Measurements from ENCODE around the gene ZNF784. TPM values are rescaled to one million over a fixed set of nuclear protein-coding genes. Genes with fewer than 3 reads are reported as not detected.

Gene ZNF784
- total and polyA plus RNA-seq, 2 of the 4 experiments (the other 2 are of a cell fraction): 2.5 to 3.7 TPM

GRCh38 chr19:55580628-55581144 lies 43.7 kb downstream of the ZNF784 start, which contains the start of gene ZNF579:
Gene ZNF579 (minus strand): TSS chr19:55580848. CDS start chr19:55579639, 1,209 bp downstream.
- Histone ChIP-seq H3K36me3 (ENCODE audit: control insufficient read depth, insufficient read depth, low read length) (peaks cover 14% of the 10 kb centered on the region), H4K8ac (ENCODE audit: low read depth in 2 of 2, low read length in 2 of 2) (peak within 1 kb of the TSS; percentile 97 to 100), H3K4me3 (ENCODE audit: insufficient read depth, low read depth, low read length) (peak within 1 kb of the TSS; percentile 87), H2AK5ac (ENCODE audit: low read depth, low read length) (peak within 1 kb of the TSS; percentile 92), H3K79me1 (ENCODE audit: low read depth in 1 of 2, low read length in 2 of 2) (peaks cover 8 to 26% of the 10 kb centered on the region in 2 experiments), H3K9ac (ENCODE audit: low read depth, low read length) (peak within 1 kb of the TSS; percentile 98), H2BK15ac (ENCODE audit: low read depth, low read length) (no peak within 1 kb of the TSS; the same call in 2 of the 3 replicates), H2BK120ac (ENCODE audit: low read depth, low read length) (0 out of 2 replicates have a peak within 1 kb of the TSS, but pooled peaks have one; percentile 41), H4K5ac (ENCODE audit: low read depth, low read length) (peak within 1 kb of the TSS; percentile 95), H3K27me3 (ENCODE audit: control insufficient read depth, insufficient read depth, low read length) (no peaks in the 10 kb centered on the region), H3K9me3 (ENCODE audit: control insufficient read depth, insufficient read depth, low read length) (no peaks in the 10 kb centered on the region), H3K56ac (ENCODE audit: extremely low read depth, insufficient read depth, low read length) (peak within 1 kb of the TSS; percentile 96), H3K18ac (ENCODE audit: low read depth, low read length) (peak within 1 kb of the TSS; percentile 80), H3K4me2 (ENCODE audit: low read depth, low read length) (peak within 1 kb of the TSS; percentile 98), H3K9me1 (ENCODE audit: insufficient read depth, low read length) (peaks cover 7% of the 10 kb centered on the region), H2AFZ (replicated peaks; ENCODE audit: low read length, poor library complexity) (peak within 1 kb of the TSS; percentile 96), H3K14ac (replicated peaks; ENCODE audit: low read depth, low read length) (peak within 1 kb of the TSS; percentile 94), H3K4me1 (ENCODE audit: control insufficient read depth, insufficient read depth, low read length) (peaks cover 6% of the 10 kb centered on the region; the same call in 1 of the 2 replicates), H4K20me1 (ENCODE audit: insufficient read depth, low read length) (no peaks in the 10 kb centered on the region; the same call in 1 of the 2 replicates), H2BK5ac (ENCODE audit: low read depth, low read length, poor library complexity, severe bottlenecking) (peak within 1 kb of the TSS; percentile 80), H3K23ac (ENCODE audit: low read depth, low read length) (peak within 1 kb of the TSS; percentile 86), H3K4ac (ENCODE audit: low read depth, low read length) (peak within 1 kb of the TSS; percentile 97), H3K27ac (ENCODE audit: insufficient read depth, low read length) (peak within 1 kb of the TSS; percentile 99), H2BK20ac (ENCODE audit: low read depth, low read length) (no peak within 1 kb of the TSS), H4K91ac (ENCODE audit: insufficient read depth, low read depth, low read length) (peak within 1 kb of the TSS; percentile 88), H2AK9ac (replicated peaks; ENCODE audit: low read depth, low read length, poor library complexity) (peak within 1 kb of the TSS; percentile 97)
- DNase-seq: peak; percentile 91
- CTCF ChIA-PET: no interaction called here
- ATAC-seq (ENCODE audit: low read depth): peak; percentile 86
- POLR2A ChIA-PET (ENCODE audit: unreplicated experiment): interaction anchor here (1.3 kb wide), 1 partner anchor 19 kb away, joined by 8 read pairs; the partner anchor contains the start of genes FIZ1 and ZNF524
- in situ Hi-C loops (cut with MboI; ENCODE audit: low sequenced_read_pairs) (no loop called here), dilution Hi-C loops (cut with HindIII; ENCODE audit: low sequenced_read_pairs, unreplicated experiment) (no loop called here), intact Hi-C loops (cut with micrococcal nuclease) (loop anchor here (2.0 kb wide), 2 partner anchors 28 to 64 kb away; no protein-coding TSS in a partner anchor)
- TF ChIP-seq CTCF (conservative IDR thresholded peaks at IDR 0.05; ENCODE audit: low read depth, low read length): no peak
- peak; percentile 25; the same call in 1 of the 2 replicates for TF ChIP-seq RAD21 (IDR thresholded peaks at IDR 0.05; ENCODE audit: low read length)
- peak; percentile 97 for TF ChIP-seq MAZ (IDR thresholded peaks at IDR 0.05; ENCODE audit: borderline replicate concordance, low read depth, low read length)
- WGBS, 2 experiments (ENCODE audit: extremely low coverage in 2 of 2, insufficient read length in 1 of 2): no CpG with 5 or more reads among the region's 24 CpGs
- no TSS peak for BruUV-seq (replicated peaks)

All from IMR-90 (cell line).